Neural progenitor cell (in vitro differentiated cells): ENCODE results near the gene PIGW.

Experiments used
- EZH2 ChIP-seq: fragments of 200-600 bp; sonication (generic); IDR thresholded peaks from 2 replicates; pipeline ENCODE4 v1.6.1; 2017; ENCODE audit warnings: antibody characterized with exemption, mild to moderate bottlenecking, moderate library complexity
- EZH2phosphoT487 ChIP-seq: fragments of 200-600 bp; sonication (generic); IDR thresholded peaks from 2 replicates; pipeline ENCODE4 v1.6.1; 2017; ENCODE audit warnings: antibody characterized with exemption
- TF ChIP-seq, protein P1 (sequence below): fragments of 200-600 bp; sonication (generic); IDR thresholded peaks from 2 replicates; pipeline ENCODE4 v1.5.1; 2017; ENCODE audit warnings: antibody characterized with exemption, mild to moderate bottlenecking

DNA sequence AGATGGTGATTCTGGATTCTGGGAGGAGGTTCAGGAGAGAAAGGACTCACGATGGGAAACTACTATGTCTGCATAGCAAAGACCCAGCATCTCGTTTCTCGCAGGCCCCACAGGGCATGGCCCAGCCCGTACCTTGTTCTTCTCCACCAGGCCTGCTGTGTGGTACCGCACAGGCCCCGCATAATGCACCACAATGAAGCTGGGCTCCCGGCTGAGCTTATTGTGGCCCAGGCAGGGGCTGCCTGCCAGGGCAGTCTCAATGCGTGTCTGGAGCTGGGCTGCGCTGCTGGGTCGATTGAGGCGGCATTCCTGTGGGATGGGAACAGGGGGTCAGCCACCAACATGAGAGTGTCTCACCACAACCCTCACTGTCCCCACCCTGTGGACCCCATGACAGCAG is 28.0 kb upstream of the PIGW start:
- TF ChIP-seq, protein P1, sequence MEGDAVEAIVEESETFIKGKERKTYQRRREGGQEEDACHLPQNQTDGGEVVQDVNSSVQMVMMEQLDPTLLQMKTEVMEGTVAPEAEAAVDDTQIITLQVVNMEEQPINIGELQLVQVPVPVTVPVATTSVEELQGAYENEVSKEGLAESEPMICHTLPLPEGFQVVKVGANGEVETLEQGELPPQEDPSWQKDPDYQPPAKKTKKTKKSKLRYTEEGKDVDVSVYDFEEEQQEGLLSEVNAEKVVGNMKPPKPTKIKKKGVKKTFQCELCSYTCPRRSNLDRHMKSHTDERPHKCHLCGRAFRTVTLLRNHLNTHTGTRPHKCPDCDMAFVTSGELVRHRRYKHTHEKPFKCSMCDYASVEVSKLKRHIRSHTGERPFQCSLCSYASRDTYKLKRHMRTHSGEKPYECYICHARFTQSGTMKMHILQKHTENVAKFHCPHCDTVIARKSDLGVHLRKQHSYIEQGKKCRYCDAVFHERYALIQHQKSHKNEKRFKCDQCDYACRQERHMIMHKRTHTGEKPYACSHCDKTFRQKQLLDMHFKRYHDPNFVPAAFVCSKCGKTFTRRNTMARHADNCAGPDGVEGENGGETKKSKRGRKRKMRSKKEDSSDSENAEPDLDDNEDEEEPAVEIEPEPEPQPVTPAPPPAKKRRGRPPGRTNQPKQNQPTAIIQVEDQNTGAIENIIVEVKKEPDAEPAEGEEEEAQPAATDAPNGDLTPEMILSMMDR, result no peak
- TF ChIP-seq EZH2phosphoT487 (no peak), EZH2 (no peak)
